ENCODE results near the gene THSD7A. TPM values are rescaled to one million over a fixed set of nuclear protein-coding genes. Genes with fewer than 3 reads are reported as not detected.

THSD7A gene
- total and polyA plus RNA-seq, 2 of the 8 experiments (the other 6 are each of a cell fraction or from before 2014, with no cell fraction given), result 0.44 to 1.2 TPM

- no peak for TF ChIP-seq CHD7 (IDR thresholded peaks at IDR 0.05; ENCODE audit: insufficient replicate concordance, low read length)
These were observed 502.4 kb downstream of the THSD7A start (continued) for GRCh38 chr7:11329626-11330025.

Measured in H1 (cell line).